IMR-90 (cell line): Measurements from ENCODE around the gene NCK1.

Experiments used
- BHLHE40 ChIP-seq: fragments of 150-350 bp; IDR thresholded peaks from 2 replicates; pipeline ENCODE4 v1.6.1; 2016; ENCODE audit warnings: mild to moderate bottlenecking, low read depth, low read length
- CEBPB ChIP-seq: IDR thresholded peaks from 2 replicates; pipeline ENCODE4 v1.6.1; 2012; ENCODE audit warnings: low read depth, low read length, improper control_type of control experiment
- MAFK ChIP-seq: IDR thresholded peaks from 2 replicates; pipeline ENCODE4 v1.6.1; 2012; ENCODE audit warnings: low read depth, low read length, improper control_type of control experiment
- MAZ ChIP-seq: IDR thresholded peaks from 2 replicates; pipeline ENCODE4 v1.6.1; 2012; ENCODE audit warnings: low read depth, mild to moderate bottlenecking, low read length, improper control_type of control experiment, moderate library complexity, borderline replicate concordance
- MXI1 ChIP-seq: IDR thresholded peaks from 2 replicates; pipeline ENCODE4 v1.6.1; 2012; ENCODE audit warnings: low read depth, mild to moderate bottlenecking, low read length, moderate library complexity, borderline replicate concordance
- POLR2A ChIP-seq: IDR thresholded peaks from 2 replicates; pipeline ENCODE4 v1.6.1; 2012; ENCODE audit warnings: mild to moderate bottlenecking, low read depth, low read length
- RAD21 ChIP-seq: IDR thresholded peaks from 2 replicates; pipeline ENCODE4 v1.6.1; 2012; ENCODE audit warnings: low read length, improper control_type of control experiment
- RFX5 ChIP-seq: IDR thresholded peaks from 2 replicates; pipeline ENCODE4 v1.8.0; 2012; ENCODE audit warnings: low read depth, mild to moderate bottlenecking, low read length, moderate library complexity
- SMC3 ChIP-seq: fragments of 150-350 bp; IDR thresholded peaks from 2 replicates; pipeline ENCODE4 v1.6.1; 2016; ENCODE audit warnings: low read depth, mild to moderate bottlenecking, antibody characterized with exemption, low read length, moderate library complexity
- TF ChIP-seq, protein P1 (sequence below): conservative IDR thresholded peaks from 2 replicates; pipeline ENCODE4 v1.5.1; 2012; ENCODE audit warnings: mild to moderate bottlenecking, low read depth, low read length, improper control_type of control experiment
- TF ChIP-seq, protein P2 (sequence below): fragments of 150-350 bp; IDR thresholded peaks from 2 replicates; pipeline ENCODE4 v1.6.1; 2017; ENCODE audit warnings: mild to moderate bottlenecking, antibody characterized with exemption, low read length, low read depth
- TF ChIP-seq, protein P3 (sequence below): fragments of 150-350 bp; IDR thresholded peaks from 2 replicates; pipeline ENCODE4 v1.6.1; 2016; ENCODE audit warnings: low read depth, mild to moderate bottlenecking, low read length, moderate library complexity, borderline replicate concordance

DNA sequence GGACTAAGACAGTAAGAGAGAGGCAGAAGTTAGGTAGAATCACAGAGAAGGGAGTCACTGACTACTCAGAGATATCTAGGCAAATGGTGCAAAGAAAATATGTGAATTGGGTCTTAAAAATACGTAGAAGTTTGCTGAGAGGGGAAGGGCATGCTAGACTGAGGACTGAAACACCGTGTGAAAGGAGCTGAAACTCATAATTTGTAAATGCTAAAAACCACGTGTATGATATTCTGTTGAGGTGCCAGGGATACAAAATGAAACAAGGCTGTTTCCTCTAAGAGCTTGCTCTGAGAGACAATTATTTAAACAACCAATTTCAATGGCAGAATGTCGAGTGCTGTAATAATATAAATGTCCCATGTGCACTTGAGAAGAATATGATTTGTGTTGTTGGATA lies 47.2 kb downstream of the NCK1 start:
- TF ChIP-seq, protein P1, sequence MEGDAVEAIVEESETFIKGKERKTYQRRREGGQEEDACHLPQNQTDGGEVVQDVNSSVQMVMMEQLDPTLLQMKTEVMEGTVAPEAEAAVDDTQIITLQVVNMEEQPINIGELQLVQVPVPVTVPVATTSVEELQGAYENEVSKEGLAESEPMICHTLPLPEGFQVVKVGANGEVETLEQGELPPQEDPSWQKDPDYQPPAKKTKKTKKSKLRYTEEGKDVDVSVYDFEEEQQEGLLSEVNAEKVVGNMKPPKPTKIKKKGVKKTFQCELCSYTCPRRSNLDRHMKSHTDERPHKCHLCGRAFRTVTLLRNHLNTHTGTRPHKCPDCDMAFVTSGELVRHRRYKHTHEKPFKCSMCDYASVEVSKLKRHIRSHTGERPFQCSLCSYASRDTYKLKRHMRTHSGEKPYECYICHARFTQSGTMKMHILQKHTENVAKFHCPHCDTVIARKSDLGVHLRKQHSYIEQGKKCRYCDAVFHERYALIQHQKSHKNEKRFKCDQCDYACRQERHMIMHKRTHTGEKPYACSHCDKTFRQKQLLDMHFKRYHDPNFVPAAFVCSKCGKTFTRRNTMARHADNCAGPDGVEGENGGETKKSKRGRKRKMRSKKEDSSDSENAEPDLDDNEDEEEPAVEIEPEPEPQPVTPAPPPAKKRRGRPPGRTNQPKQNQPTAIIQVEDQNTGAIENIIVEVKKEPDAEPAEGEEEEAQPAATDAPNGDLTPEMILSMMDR: no peak
- no peak for TF ChIP-seq POLR2A
- TF ChIP-seq, protein P2, sequence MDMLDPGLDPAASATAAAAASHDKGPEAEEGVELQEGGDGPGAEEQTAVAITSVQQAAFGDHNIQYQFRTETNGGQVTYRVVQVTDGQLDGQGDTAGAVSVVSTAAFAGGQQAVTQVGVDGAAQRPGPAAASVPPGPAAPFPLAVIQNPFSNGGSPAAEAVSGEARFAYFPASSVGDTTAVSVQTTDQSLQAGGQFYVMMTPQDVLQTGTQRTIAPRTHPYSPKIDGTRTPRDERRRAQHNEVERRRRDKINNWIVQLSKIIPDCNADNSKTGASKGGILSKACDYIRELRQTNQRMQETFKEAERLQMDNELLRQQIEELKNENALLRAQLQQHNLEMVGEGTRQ: no peak
- no peak for TF ChIP-seq BHLHE40
- no peak for TF ChIP-seq MXI1
- TF ChIP-seq RAD21: no peak
- TF ChIP-seq, protein P3, sequence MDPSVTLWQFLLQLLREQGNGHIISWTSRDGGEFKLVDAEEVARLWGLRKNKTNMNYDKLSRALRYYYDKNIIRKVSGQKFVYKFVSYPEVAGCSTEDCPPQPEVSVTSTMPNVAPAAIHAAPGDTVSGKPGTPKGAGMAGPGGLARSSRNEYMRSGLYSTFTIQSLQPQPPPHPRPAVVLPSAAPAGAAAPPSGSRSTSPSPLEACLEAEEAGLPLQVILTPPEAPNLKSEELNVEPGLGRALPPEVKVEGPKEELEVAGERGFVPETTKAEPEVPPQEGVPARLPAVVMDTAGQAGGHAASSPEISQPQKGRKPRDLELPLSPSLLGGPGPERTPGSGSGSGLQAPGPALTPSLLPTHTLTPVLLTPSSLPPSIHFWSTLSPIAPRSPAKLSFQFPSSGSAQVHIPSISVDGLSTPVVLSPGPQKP: no peak
- no peak for TF ChIP-seq CEBPB
- no peak for TF ChIP-seq RFX5
- no peak for TF ChIP-seq SMC3
- no peak for TF ChIP-seq MAFK
- no peak for TF ChIP-seq MAZ
